DMS153 (cell line): ENCODE measurements around the gene PPHLN1.

Source experiments
- DNase-seq: peaks from one replicate; lab custom pipeline; 2025; lab: John Stamatoyannopoulos, UW

The PPHLN1 gene

DNA sequence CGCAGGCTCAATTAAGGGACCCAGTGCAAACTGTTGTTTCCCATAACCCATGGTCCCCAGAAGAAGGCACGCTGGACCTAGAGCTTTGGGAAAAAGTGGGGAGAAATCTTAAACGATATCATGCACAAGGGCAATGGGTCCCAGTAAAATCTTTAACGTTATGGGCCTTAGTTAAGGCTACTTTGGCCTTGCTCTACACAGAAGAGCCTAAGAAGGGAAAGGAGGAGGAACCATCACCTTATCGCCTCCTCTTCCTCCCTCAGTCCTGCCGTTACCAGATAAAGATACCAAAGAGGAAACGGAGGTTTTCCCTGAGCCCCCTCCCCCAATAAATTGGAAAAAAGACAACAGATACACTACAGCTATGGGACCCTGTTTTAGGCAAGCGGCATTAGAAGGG, 116.9 kb downstream of the PPHLN1 start:
- no peak for DNase-seq

DNA sequence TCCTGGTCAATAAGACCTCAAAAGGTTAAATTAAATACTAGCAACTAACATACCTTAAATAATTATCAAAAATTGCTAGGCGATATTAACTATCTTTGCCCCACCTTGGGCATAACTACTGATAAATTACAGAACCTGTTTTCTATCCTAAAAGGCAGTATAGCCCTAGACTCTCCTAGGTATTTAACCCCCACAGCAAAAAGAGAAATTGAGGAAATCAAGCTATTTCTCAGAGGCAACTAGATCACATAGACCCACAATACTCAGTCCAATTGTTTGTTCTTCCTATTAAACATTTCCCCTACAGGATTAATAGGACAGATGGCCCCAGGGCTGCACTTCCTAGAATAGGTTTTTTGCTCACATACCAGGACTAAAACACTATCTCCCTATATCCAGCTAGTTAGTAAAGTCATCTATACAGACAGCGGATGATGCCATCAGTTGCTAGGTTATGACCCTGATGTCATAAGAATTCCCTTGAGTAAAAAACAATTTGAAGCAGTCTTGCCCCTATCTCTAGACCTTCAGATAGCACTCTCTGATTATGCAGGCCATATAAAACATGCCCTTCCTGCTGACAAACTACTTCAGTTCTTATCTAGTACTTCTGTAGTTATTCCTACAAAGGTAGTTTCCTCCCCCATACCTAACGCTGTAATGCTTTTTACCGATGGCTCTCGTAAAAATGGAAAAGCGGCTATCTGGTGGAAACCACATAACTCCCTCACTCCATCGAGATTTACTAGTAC, 118.4 kb downstream of the PPHLN1 start:
- DNase-seq: no peak

DNA sequence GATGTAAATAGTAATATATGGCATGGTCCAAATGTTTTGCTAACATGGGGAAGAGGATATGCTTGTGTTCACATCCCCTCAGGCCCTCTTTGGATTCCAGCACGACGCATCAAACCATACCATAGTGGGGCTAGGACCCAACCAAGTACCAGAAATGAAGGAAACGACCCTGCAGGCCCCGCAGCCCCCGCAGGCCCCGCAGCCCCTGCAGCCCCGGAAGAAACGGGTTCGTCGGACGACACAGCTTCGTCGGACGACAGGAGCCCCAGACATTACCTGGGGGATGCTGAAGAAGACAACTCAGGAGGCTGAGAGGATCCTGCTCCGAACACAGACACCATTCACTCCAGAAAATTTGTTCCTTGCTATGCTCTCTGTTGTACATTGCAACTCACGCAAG, 119.9 kb downstream of the PPHLN1 start:
- DNase-seq: no peak

DNA sequence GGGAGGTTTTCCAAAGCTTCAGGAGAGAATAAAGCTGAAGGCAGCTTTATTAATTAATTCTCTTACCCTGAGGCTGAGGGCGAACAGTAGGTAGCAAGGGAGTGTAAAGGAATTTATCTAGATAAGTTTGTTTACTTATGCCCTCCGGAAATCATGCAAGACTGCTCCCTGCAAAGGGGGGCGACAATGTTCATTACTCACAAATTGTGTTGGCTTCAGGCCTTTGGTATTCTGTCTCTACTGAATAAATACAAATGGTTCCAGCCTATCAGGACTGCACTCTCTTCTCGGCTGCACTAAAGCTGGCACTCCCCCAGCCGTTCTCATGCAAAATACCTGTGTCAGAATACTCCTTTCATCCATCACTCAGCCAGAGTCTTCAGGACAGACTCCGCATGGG, 120.8 kb downstream of the PPHLN1 start:
- DNase-seq: no peak

DNA sequence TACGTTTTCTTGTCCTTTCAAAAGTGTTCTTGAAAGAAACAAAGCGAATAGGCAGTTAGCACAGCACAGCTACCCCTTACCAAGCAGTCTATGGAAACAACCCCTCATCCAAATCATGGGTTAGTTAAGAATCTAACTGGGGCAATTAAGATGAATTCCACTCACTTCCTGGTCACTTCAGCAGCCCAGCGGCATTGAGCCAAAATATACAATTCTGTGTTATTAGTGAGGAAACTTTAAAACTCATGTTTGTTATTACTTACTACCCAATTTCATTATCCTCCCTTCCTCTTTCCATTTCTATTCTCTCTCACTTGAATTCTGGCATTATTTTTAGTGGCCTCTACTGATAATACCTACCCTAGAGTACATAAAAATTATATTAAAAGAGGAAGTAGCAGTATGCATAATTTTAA, 121.4 kb downstream of the PPHLN1 start:
- no peak for DNase-seq

DNA sequence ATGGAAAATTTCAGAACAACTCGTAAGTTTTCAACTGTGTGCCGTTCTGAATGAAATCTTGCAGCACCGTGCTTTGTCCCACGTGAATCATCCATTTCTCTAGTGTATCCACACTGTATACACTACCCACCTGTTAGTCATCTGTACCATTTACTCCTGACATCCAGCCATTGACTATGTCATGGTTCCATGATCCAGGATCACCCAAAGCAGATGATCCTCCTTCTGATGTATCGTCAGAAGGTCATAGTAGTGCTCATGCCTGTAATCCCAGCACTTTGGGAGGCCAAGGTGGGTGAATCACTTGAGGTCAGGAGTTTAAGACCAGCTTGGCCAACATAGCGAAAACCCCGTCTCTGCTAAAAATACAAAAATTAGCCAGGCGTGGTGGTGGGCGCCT, 122.9 kb downstream of the PPHLN1 start:
- DNase-seq: no peak

DNA sequence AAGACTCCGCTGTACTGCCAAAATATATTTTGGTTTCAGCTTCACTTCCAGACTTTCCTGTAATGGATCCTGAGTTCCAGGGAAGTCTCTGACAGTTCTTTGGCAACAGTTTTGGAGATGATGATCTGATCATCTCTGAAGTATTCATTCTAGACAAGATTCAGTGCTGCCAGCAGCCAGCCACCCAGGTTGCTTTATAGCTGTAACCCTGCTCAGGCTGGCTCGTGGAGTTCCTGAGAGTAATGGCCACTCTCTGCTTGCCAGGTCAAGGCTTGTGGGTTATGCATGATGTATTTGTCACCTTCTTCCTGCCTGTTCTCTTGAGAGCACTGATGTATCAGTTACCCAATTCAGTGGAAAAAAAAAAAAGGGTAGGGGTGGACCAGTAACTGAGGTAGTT, 124.3 kb downstream of the PPHLN1 start:
- no peak for DNase-seq

DNA sequence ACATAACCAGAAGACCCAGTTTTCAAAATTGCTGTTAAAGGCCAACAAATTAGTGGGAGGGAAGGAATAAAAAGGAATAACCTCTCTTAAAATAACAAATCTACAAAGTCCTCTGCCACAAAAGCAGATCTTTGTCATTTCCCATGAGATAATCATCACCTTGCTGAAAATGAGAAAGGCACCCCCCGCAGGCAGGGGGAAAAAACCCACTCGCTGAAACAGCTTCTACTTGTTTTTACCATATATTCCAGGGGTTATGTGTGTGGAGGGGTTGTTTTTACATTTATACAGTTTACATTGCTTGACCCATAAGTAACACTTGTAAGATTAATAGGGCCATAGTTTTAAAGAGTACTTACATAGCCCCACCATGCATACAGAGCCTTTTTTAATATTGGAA, 132.6 kb downstream of the PPHLN1 start:
- no peak for DNase-seq

DNA sequence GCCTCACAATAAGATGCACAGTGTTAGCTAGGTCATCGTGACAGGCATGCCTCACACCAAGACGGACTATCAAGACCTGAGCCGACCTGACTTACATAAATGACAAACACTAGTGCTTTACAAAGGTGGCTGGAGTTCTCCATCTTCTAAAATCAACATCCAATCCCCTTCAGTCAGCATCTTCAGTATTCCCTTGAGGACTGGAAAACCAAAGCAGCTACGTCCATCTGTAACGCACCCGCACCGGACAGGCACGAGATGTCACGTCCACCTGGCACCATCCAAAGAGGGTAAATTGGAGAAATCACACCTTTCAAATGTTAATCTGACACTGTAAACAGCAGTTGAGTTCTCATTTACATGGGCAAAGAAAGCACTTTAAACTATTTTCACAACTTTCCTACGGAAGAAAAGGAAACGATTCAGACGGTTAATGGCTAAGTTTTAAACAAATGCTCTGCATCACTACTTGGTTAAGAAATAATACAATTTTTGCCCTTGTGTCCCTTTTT, 133.4 kb downstream of the PPHLN1 start:
- no peak for DNase-seq

DNA sequence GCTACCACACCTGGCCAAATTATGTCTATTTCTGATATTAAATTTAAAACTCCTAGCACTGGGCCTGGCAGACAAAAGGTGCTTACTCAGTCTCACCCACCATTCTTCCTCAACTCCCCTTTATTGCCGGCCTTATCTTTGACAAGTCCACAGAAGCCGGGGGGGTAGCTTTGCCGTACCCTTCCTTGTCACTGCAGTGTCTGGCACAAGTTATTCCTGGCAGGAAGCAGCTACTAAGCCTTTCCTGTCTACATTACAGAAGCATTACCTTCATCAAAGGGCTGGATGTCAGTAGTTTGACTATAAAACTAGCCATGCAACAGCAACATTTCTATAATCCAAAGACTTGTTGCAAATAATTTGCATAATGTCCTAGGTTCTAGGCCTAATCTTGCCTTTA, 136.5 kb downstream of the PPHLN1 start:
- no peak for DNase-seq

DNA sequence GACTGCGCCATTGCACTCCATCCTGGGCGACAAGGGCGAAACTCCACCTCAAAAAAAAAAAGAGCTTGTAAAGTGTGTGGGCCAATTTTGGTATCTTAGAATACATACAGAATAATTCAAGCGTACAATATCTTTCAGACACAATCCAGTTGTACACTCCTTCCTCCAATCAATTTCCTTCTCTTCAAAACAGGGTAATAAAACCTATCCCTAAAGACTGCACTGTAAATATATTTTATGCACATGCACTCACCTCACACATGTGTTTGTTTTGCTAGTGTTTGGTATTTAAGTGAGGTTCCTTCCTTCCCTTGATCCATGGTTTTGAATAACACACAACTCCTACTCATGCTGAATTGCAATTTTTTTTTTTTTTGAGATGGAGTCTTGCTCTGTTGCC, 137.7 kb downstream of the PPHLN1 start:
- DNase-seq: no peak

DNA sequence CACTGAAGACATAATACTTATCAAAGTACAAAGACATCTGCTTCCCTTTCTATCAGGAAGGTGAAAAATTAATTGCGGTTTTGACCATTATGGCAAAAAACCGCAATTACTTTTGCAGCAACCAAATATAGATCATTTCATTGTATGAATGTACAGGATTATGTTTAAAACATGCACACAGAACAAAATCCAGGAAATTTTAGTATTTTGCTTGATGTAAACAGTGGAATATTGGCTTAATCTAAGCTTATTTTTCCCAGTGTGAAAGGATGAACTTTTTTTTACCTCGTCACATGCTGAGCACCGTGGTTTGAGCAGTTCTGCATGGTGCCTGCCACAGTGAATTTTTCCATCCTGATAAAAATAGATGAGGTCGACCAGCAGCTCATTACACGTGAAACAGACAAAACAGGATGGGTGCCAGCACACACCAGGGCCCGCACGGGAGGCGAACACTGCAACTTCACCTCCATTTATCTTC, 142.4 kb downstream of the PPHLN1 start:
- no peak for DNase-seq

DNA sequence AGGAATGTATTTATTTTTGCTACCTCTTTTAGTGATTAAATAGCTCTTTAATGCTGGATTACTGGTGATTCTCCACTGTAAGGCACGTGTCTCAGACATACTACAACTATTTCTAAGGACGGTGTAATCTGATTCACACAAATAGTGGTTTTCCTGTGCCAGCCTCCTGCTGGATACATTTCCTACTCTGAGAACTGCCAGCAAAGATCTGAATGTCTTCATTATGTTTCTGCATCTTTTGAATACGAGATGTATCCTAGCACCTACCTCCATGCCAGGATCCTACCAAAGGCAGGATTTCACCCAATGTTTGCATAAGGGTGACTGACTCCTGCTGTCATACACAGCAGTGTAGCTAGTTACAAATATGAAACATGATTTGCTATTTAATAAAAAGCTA, 143.0 kb downstream of the PPHLN1 start:
- DNase-seq: no peak

DNA sequence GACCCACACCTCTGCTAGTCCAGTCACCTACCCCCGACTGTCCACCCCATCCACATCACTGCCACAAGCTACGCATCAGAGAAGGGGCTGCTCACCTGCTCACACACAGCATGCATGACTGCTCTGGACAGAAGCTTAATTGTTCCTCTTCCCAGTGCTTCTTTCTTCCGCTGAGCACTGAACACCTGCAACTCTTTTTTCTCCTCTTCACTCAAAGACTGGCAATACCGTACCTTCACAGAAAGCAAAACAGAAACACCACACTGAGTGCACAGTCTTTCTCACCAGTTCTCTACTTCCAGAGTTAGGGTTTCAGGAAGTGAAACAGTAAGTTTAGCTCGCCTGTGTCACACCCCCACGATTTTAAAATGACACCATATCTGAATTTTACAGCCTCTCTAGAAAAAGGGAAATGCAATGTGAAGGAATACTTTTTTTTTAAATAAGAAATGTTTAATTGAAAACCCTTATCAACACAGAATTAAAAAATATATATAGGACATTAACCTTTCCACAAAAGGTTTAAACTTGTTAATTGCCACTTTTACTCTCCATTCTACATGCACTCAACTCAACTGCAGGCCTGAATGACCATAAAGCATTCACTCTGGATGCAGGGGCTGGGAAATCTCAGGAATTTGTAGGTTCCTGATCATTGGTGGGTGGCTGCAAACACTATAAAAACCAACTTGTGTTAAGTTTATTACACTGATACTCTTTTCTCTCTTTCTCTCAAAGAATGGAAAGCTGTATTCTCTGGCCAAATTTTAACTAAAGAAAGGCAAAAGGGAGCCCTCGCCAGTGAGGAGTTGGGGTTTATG, 143.6 kb downstream of the PPHLN1 start:
- no peak for DNase-seq

DNA sequence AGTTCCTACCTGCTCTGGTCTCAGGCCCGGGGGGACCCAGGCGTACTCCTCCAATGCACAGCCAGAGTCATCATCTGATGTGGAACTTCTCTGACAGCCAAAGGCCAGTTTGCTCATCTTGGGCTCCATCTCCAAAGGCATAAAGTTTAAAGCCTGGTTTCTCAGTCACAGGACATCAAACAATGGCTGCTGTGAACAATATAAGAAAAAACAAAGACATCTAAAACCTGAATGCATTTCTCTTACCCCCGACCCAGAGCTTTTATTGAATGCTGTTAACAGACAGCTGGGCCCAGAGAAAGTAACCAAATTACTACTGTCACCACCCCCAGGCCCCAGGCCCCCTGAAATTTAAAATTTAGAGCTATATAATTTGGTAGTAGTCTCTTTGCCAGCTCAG, 146.4 kb downstream of the PPHLN1 start:
- DNase-seq: no peak

DNA sequence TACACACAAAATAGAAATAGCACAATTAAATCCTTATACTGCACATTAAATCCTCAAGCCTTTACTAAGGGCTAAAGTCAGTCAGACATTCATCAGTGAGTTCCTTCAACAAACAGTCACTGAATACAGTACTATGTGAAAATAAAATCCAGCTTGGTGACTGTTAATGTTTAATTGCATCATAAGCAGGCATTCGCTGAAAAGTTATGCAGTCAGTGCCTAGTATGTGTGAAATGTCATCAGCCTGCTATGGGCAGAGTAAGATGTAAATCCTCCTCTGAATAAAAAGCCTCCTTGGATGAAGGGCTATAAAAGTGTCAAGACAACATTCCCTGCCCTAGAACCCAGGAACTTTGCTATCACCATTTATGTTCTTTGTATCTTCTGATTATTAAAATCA, 147.2 kb downstream of the PPHLN1 start:
- DNase-seq: no peak

DNA sequence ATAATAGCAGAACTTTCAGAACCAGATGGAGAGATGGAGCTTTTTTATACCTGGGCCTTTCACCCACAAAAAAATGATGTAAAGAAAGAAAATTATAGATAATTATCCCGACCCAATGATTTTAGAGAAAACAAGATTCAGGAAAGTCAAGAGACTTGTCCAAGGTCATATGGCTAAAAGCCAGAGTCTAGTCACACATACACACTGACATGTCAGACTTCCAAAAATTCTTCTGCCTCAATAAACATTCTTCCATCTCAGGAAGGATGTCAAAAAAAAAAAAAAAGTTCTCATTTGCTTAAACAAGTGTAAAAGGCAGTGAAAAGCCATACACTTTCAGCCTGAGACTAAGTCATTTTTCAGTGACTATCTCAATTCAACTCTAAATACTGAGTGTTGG, 147.6 kb downstream of the PPHLN1 start:
- no peak for DNase-seq

DNA sequence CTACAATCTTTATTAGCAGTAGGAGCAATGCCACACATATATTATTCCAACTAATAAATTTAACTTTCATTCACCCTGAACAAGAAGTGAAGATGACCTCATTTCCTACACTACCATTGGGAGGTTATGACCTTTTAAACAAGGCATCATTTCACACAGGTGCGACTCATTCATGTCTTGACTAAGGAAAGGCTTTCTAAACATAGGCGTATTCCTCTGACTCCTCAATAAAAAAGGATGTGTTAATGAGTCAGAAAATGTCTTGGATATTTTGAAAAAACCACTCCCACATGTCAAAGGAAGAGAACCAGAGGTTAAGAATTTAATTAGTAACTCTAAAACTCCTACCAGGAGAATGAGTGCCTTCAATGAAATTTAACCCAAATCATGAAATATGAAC, 148.4 kb downstream of the PPHLN1 start:
- no peak for DNase-seq

DNA sequence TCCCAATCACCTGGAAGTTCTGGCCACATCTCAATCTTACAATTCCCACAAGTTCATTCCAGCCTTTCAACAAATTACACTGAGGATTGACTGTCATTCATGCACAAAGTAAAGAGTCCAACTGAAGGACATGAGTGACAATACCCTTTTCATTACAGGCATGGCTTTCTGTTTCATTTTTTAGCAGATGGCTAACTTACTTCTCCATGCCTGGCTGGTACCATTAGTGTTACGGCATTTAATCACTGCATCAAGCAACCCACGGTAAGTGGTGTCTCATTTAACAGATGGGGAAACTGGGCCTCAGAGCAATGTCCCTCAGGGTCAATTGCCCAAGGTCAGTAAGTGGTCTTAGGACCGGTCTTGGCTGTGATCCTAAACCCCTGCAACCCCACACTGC, 149.1 kb downstream of the PPHLN1 start:
- no peak for DNase-seq

DNA sequence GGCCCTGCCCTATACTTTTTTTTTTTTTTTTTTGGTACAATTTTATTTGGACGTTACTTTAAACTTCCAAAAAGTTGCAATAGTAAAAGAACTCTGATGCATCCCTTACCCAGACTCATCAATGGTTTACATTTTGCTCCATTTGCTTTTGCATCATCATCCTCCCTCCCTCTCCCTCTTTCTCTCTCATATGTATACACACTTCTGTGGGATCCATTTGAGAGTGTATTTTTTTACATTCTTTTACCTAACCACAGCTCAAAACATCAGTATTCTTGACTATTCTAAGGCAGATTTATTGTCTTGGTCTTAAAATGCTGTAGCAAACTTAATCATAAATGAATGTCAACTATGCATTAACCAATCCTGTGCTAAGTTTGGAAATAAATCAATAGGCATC, 152.0 kb downstream of the PPHLN1 start:
- no peak for DNase-seq

DNA sequence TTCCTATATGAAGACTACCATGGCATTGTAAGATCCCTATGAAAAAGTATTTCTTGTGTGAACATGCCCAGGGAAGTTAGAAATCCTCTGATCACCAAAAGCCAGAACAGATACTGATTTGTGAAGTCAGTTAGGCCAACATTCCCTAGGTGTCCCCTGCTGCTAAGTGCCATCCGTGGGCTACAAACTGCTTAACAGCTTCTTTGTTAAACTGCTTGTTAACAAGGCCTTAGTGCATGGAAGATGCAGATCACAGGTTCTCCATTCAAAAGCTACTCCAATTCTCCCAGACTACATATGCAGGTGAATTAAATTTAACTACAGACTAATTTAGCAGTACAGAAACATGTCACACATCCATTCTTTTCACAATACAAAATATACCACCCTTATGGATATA, 155.4 kb downstream of the PPHLN1 start:
- no peak for DNase-seq

DNA sequence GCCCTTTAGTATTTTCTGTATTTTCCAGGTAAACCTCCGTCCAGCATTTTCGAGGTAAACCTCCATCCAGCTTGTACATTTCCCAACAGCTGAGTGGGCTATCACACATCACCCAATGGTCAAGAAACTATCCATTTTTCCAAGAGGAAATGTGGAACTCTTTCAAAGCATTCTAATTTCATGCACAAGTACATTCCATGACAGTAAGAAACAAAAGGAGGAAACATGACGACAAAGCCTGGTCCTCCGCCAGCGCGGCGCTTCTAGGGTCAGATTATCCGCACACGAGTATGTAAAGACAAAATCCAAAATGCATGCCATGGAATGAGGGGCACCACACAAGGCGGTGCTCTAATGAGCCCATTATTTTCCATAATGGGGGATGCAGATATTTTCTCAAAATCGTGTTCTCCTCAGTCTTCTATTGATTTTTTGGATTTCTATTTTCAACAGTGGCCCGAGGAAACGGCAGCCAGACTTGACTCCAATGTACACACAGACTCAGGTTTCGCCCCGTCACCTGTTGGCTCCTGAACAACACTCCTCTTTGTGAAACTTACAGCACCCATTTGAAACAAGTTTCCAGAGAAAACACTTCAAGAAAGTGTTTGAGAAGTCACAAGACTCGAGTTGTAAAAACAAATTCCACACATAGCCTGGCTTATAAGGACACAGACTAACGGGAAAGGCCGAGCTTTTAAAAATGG, 156.2 kb downstream of the PPHLN1 start:
- no peak for DNase-seq
